ENCODE measurements around the gene MAPK6. TPM values are rescaled to one million over a fixed set of nuclear protein-coding genes. Genes with fewer than 3 reads are reported as not detected.

Gene MAPK6
- total and polyA plus RNA-seq, 2 of the 8 experiments (the other 6 are each of a cell fraction or from before 2014, with no cell fraction given), result 22.6 to 108 TPM

DNA sequence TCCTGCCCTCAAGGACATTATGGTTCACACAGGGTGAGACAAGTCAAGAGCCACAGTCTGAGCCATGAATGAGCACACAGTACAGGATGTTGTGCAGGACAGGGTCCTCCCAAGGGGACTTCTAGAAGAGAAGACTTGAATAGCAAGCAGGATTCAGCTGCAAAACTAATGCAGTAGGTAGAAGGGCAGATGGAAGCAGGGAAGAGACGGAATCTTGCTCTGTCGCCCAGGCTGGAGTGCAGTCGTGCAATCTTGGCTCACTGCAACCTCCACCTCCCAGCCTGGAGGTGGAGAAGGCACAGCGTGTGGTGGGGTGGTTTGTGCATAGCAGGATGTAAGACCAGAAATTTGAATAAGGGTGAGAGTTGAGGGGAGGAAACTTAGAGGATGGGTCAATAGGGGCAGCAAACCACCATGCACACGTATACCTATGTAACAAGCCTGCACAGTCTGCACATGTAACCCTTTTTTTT is 85.5 kb downstream of the MAPK6 start (continued):
- TF ChIP-seq, protein P1, sequence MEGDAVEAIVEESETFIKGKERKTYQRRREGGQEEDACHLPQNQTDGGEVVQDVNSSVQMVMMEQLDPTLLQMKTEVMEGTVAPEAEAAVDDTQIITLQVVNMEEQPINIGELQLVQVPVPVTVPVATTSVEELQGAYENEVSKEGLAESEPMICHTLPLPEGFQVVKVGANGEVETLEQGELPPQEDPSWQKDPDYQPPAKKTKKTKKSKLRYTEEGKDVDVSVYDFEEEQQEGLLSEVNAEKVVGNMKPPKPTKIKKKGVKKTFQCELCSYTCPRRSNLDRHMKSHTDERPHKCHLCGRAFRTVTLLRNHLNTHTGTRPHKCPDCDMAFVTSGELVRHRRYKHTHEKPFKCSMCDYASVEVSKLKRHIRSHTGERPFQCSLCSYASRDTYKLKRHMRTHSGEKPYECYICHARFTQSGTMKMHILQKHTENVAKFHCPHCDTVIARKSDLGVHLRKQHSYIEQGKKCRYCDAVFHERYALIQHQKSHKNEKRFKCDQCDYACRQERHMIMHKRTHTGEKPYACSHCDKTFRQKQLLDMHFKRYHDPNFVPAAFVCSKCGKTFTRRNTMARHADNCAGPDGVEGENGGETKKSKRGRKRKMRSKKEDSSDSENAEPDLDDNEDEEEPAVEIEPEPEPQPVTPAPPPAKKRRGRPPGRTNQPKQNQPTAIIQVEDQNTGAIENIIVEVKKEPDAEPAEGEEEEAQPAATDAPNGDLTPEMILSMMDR (IDR thresholded peaks at IDR 0.05; ENCODE audit: control extremely low read depth in 1 of 3, insufficient read depth in 1 of 3, low read depth in 1 of 3, low read length in 3 of 3), result no peak
- TF ChIP-seq SRF (IDR thresholded peaks at IDR 0.05; ENCODE audit: low read depth, low read length) (no peak), POLR2A (IDR thresholded peaks at IDR 0.05; ENCODE audit: control extremely low read depth in 1 of 2, low read depth in 2 of 2, low read length in 2 of 2) (no peak), SIRT6 (IDR thresholded peaks at IDR 0.05; ENCODE audit: low read length) (no peak), JUND (IDR thresholded peaks at IDR 0.05; ENCODE audit: low read length) (no peak), CHD1 (IDR thresholded peaks at IDR 0.05; ENCODE audit: low read depth, low read length) (no peak), YY1 (IDR thresholded peaks at IDR 0.05; ENCODE audit: low read depth, low read length) (no peak)
- TF ChIP-seq, protein P2, sequence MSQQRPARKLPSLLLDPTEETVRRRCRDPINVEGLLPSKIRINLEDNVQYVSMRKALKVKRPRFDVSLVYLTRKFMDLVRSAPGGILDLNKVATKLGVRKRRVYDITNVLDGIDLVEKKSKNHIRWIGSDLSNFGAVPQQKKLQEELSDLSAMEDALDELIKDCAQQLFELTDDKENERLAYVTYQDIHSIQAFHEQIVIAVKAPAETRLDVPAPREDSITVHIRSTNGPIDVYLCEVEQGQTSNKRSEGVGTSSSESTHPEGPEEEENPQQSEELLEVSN (IDR thresholded peaks at IDR 0.05), result no peak

All from H1 (cell line).